Stimulated activated CD4-positive, alpha-beta T cell treated with anti-CD3 and anti-CD28 coated beads, Interleukin-15, amount 100 ng/mL, for 24 hours (primary cell): ENCODE results near the gene CYFIP1.
"Not testable (repeated sequence)": the region's sequence is repeated elsewhere in the genome, so short reads cannot be mapped to it uniquely, and the experiment has no call there.

Experiments used
- DNase-seq: peaks from one replicate; pipeline ENCODE4 v3.0.0-alpha.2; 2020

CYFIP1 gene

GRCh38 chr15:22980189-22981050 is at the start of gene CYFIP1:
CYFIP1 (minus strand) TSS chr15:22980368; CDS start chr15:22947285, 33,083 bp downstream.
- peak; percentile 60 for DNase-seq

GRCh38 chr15:23026218-23026617 is 46.0 kb upstream of the CYFIP1 start:
- DNase-seq = no peak

DNA sequence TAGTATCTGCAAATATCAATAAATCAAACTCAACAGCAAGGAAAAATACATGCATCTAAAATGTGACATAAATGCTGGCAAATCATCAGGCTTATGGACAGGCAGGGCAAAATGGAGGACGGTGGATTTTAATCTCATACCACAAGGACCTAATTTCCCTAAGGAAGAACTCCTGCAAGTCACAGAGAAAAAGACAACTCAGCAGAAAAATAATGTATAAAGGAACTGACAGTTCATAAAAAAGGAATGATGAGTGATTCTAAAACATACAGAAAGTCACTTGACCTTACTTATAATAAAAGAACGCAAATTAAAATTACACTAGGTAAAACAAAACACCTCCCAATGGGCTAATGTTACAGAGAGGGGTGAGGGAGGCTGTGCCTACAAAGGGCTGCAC is 42.0 kb upstream of the CYFIP1 start:
- no peak for DNase-seq

- DNase-seq = no peak
Measured at GRCh38 chr15:23014394-23015000, 34.3 kb upstream of the CYFIP1 start.

DNA sequence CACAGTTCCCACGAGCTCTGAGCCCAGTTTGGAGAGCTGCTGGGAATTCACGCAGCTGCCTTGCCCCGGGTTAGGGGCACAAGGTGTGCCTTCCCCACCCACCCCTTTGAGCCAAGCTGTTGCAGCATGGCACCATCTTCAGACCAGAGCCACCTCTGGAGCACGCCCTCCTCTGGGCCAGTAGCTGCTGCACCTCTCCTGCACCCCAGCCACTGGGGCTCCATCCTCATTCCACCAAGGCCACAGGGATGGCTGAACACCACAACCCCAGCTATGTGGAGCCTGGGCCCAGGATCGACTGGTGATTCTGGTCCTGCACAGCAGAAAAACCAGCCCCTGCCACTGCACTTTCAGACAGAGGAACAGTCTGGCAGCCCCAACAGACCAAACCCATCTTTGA is 33.5 kb upstream of the CYFIP1 start:
- no peak for DNase-seq

DNA sequence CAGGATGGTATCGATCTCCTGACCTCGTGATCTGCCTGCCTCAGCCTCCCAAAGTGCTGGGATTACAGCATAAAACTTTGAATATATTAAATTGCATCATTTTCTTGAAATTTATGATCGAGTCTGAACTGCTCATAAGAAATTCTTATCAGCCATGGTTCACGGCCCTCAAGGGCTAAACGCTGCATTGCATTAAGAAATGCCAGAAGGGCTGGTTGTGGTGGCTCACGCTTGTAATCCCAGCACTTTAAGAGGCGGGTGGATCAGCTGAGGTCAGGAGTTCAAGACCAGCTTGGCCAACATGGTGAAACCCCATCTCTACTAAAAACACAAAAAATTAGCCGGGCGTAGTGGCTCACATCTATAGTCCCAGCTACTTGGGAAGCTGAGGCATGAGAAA is 32.4 kb upstream of the CYFIP1 start:
- DNase-seq = not testable (repeated sequence)

GRCh38 chr15:23003736-23004135 is 23.6 kb upstream of the CYFIP1 start:
- DNase-seq = no peak

GRCh38 chr15:23002920-23003319 is 22.8 kb upstream of the CYFIP1 start:
- no peak for DNase-seq

GRCh38 chr15:22995795-22996194 is 15.6 kb upstream of the CYFIP1 start:
- DNase-seq = no peak

DNA sequence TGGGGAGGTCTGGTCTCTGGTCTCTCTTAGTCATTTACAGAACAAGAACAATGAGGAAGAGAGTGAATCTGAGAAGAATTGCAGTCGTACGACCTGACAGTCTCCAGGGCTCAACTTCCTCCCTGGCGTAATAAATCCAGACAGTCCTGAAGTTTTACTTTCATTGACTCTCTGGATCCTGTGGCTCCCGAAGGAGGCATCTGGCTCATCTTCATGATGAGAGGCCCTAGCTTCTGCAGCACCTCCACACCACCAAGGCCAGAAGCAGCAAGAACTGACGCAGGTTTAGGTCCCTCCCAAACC is 11.8 kb upstream of the CYFIP1 start:
- DNase-seq = no peak

DNA sequence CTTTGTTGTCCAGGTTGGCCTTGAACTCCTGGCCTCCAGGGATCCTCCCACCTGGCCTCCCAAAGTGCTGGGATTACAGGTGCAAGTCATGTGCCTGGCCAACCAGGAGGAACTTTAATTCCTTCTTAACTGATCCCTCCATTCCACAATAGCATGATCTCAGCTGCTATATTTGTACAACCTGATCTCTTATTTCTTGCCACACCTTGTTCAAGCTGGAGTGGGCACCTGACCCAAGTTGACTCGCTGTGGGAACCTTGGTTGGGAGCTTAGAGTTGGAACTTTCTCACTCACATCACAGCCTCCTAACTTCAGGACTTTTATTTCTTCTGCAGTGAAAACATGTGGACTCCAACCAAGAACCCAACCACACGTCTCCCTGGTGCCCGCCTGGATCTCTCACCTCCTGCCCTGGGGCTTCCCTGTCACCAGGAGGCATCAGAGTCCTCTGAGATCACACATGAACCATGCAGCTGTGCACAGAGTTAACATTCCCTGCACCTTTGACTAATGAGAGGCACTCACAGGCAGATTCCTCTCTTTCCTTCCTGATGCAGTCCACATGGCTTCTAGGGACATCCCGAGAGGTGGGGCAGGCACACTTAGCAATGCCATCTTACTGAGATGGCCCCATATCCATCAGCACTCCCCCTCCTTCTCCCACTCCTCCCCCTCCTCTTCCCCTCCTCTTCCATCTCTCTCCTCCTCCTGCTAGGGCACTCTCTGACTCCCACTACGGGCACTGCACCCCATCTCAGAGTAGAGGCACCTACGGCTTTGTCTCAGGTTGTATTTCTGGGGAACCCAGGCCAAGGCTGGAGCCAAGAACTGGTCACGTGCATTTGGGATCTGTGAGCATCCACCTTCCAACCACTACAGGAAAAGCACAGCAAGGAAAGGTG is 9.7 kb upstream of the CYFIP1 start:
- no peak for DNase-seq

GRCh38 chr15:22988811-22989210 is 8.6 kb upstream of the CYFIP1 start:
- DNase-seq = no peak

- not testable (repeated sequence) for DNase-seq
Measured at GRCh38 chr15:22981931-22982330, 1.8 kb upstream of the CYFIP1 start.

- DNase-seq = no peak
Measured at GRCh38 chr15:22981051-22981840, 1.1 kb upstream of the CYFIP1 start.

DNA sequence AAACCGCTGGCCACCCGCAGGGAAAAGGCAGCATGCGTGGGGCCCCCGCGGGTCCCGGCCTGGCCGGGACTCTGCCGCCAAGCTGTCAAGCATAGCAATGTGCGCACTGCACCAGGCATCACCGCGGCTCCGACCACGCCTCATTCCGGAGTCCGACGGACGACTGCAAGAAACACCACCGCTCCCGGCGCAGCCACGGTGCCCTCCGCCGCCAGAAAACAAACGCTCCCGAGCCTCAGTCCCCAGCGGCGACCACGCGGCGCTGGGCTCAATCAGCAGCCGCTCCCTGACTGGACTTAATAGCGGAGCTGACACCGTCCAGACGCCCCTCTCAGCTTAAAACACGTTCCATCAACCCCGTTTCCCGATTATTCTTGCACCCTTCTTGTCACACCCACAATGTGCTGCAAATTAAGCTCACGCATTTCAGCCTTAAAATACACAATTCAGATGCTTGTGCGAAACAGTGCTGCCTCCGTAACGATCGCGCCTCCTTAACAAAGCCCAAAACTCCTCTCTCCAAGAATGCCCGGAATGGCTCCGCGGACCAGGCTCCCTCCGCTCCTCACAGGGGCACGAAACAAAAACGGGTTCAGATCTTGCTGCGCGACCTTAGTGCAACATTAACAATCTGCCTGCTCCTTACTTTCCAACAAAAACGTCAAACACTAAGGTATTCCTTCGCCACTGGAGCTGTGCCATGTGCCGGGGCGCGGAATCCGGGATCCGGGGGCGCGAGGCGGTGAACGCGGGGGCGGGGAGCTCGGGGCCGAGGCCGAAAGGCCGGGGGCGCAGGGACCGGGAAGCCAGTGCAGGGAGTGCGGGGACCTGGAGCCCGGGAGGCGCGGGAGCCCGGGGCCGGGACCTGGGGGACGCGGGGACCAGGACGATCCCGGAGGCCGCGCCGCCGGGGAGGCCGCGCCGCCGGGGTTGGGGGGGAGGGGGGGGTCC is 655 bp downstream of the CYFIP1 start:
- peak; percentile 70 for DNase-seq

DNA sequence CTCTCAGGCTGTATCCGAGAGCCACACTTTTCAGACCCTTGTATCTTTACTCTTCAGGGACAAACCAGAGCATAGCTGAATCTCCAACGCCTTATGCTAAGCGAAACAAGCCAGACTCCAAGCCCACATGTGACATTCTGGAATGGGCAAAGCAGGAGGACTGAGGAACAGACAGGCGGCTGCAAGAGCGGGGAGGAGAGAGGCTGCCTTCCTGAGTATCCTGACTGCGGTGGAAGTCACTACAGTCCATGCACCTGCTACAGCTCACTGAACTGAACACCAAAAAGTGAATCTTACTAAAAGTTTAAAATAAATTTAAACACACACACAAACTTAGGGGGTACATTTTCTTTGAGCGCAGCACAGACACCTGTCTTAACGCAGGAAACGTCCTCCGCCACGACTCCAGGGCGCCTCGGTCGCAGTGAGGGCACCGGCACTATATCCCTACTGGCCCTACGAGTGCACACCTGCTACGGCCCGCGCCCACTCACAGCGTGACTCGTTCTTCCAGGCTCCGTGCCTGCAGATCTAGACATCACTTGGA is 1.4 kb downstream of the CYFIP1 start:
- no peak for DNase-seq

- no peak for DNase-seq
Measured at GRCh38 chr15:22974745-22975144, 5.4 kb downstream of the CYFIP1 start.

DNA sequence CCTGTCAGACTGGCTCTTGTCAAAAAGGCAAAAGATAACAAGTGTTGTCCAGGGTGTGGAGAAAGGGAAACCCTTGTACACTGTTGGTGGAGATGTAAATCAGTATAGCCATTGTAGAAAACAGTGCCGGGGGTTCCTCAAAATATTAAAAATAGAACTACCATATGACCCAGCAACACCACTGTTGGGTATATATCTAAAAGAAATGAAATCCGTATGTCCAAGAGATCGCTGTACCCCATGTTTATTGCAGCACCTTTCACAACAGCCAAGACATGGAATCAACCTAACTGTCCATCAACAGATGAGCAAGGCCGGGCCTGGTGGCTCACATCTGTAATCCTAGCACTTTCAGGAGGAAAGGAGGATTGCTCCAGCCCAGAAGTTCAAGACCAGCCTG is 6.2 kb downstream of the CYFIP1 start:
- DNase-seq = no peak

GRCh38 chr15:22973286-22973685 is 6.9 kb downstream of the CYFIP1 start:
- DNase-seq = no peak

GRCh38 chr15:22969489-22969888 is 10.7 kb downstream of the CYFIP1 start:
- no peak for DNase-seq

- DNase-seq = no peak
Measured at GRCh38 chr15:22968366-22968765, 11.8 kb downstream of the CYFIP1 start.
